Activated naive CD4-positive, alpha-beta T cell (primary cell): ENCODE measurements around the gene UXS1.
A peak's percentile ranks its signal among the peaks of the same experiment; 100 is the strongest.

Experiments
- DNase-seq, 4 experiments: peaks; one replicate each; lab custom pipeline; 2025; lab: John Stamatoyannopoulos, UW

UXS1 gene

GRCh38 chr2:106109675-106110424 lies 84.3 kb downstream of the UXS1 start:
- DNase-seq, result no peak

GRCh38 chr2:106108791-106109190 lies 85.3 kb downstream of the UXS1 start:
- no peak for DNase-seq

- no peak for DNase-seq
These were observed 85.8 kb downstream of the UXS1 start for GRCh38 chr2:106108351-106108750.

- DNase-seq, result no peak
These were observed 86.5 kb downstream of the UXS1 start for GRCh38 chr2:106107509-106108131.

- no peak for DNase-seq
These were observed 87.2 kb downstream of the UXS1 start for GRCh38 chr2:106106622-106107508.

GRCh38 chr2:106105151-106105922 lies 88.8 kb downstream of the UXS1 start:
- no peak for DNase-seq

- DNase-seq, result peak in 3 of 4 experiments; percentile 19 to 34 (median 23)
These were observed 89.6 kb downstream of the UXS1 start for GRCh38 chr2:106104332-106105062.

- no peak for DNase-seq
These were observed 94.4 kb downstream of the UXS1 start for GRCh38 chr2:106099691-106100090.

GRCh38 chr2:106098664-106099063 lies 95.4 kb downstream of the UXS1 start:
- DNase-seq, result no peak

- no peak for DNase-seq
These were observed 96.0 kb downstream of the UXS1 start for GRCh38 chr2:106098081-106098480.

- peak in 1 of 4 experiments; percentile 25 for DNase-seq
These were observed 96.8 kb downstream of the UXS1 start for GRCh38 chr2:106097038-106098000.

GRCh38 chr2:106096299-106097037 lies 97.6 kb downstream of the UXS1 start:
- DNase-seq, result no peak

- DNase-seq, result peak in 3 of 4 experiments; percentile 23 to 77 (median 77)
These were observed 98.4 kb downstream of the UXS1 start for GRCh38 chr2:106095478-106096298.

GRCh38 chr2:106094131-106094841 lies 99.8 kb downstream of the UXS1 start:
- DNase-seq, result peak in 2 of 4 experiments; percentile 36 to 54

- DNase-seq, result no peak
These were observed 103.0 kb downstream of the UXS1 start for GRCh38 chr2:106090916-106091618.

GRCh38 chr2:106089611-106090010 lies 104.5 kb downstream of the UXS1 start:
- no peak for DNase-seq
